ENCODE measurements around the gene RECQL5.

Gene RECQL5

DNA sequence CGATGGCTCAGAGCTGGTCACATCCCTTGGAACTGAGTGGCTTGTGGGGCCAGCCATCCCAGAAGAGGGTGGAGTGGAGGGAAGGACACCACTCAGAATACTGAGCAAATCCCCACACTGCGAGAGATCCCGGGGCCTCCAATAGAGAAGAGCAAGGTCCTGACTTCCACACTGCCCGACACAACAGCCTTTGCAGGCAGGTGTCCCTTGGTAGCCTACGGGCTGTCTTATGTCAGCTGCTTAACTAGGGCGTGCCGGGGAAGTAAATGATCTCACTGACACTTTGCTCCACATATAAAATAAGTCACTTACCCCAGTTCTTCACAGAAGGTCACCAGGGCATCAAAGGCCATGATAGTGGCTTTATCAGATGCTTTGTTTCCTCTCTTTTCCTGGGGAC lies 16.1 kb downstream of the RECQL5 start:
- Histone ChIP-seq H3K4me1 (ENCODE audit: low read length) (peaks cover 20% of the 10 kb centered on the region), H3K9ac (ENCODE audit: low read length) (no peak overlapping the region), H2AFZ (ENCODE audit: low read depth, low read length) (no peak overlapping the region), H3K79me2 (ENCODE audit: low read length) (no peaks in the 10 kb centered on the region; the same call in 1 of the 2 replicates), H4K20me1 (ENCODE audit: insufficient read depth, low read length) (no peaks in the 10 kb centered on the region), H3K27me3 (ENCODE audit: low read depth, low read length) (no peaks in the 10 kb centered on the region), H3K4me2 (ENCODE audit: low read length) (no peak overlapping the region), H3K4me3 (ENCODE audit: low read length) (no peak overlapping the region), H3K9me3 (ENCODE audit: insufficient read depth, low read length) (no peaks in the 10 kb centered on the region), H3K27ac (ENCODE audit: low read length) (no peak overlapping the region), H3K36me3 (replicated peaks; ENCODE audit: low read depth, low read length) (peaks cover 48% of the 10 kb centered on the region)
- TF ChIP-seq, protein P1, sequence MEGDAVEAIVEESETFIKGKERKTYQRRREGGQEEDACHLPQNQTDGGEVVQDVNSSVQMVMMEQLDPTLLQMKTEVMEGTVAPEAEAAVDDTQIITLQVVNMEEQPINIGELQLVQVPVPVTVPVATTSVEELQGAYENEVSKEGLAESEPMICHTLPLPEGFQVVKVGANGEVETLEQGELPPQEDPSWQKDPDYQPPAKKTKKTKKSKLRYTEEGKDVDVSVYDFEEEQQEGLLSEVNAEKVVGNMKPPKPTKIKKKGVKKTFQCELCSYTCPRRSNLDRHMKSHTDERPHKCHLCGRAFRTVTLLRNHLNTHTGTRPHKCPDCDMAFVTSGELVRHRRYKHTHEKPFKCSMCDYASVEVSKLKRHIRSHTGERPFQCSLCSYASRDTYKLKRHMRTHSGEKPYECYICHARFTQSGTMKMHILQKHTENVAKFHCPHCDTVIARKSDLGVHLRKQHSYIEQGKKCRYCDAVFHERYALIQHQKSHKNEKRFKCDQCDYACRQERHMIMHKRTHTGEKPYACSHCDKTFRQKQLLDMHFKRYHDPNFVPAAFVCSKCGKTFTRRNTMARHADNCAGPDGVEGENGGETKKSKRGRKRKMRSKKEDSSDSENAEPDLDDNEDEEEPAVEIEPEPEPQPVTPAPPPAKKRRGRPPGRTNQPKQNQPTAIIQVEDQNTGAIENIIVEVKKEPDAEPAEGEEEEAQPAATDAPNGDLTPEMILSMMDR (IDR thresholded peaks at IDR 0.05; ENCODE audit: low read depth, low read length): no peak
- no peak for TF ChIP-seq EZH2phosphoT487 (IDR thresholded peaks at IDR 0.05; ENCODE audit: low read depth)

DNA sequence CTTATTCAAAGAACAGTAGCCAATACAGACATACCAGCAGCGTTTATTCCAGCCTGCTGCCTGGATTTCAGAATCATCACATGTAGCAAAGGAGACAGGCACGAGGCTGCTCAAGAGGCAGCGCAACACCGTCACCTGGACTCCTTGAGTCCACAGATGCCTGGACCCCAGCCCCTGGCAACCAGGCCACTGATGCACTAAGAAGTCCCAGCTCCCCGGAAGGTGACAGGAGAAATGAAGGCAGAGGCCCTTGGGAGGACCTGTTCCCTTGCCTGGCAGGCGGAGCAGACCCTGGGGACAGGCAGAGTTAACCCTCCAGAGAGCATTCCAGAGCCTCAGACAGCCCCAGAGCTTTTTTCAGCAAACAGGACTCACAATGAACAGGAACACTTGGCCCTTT lies 17.3 kb downstream of the RECQL5 start:
- no peak overlapping the region for H3K4me2 ChIP-seq (ENCODE audit: low read length)
- no peak overlapping the region for H2AFZ ChIP-seq (ENCODE audit: low read depth, low read length)
- H3K4me1 ChIP-seq (ENCODE audit: low read length): peaks cover 32% of the 10 kb centered on the region
- H3K9ac ChIP-seq (ENCODE audit: low read length): no peak overlapping the region
- no peaks in the 10 kb centered on the region for H4K20me1 ChIP-seq (ENCODE audit: insufficient read depth, low read length)
- H3K79me2 ChIP-seq (ENCODE audit: low read length): peaks cover 12% of the 10 kb centered on the region
- TF ChIP-seq, protein P1 (IDR thresholded peaks at IDR 0.05; ENCODE audit: low read depth, low read length): no peak
- no peak for TF ChIP-seq EZH2phosphoT487 (IDR thresholded peaks at IDR 0.05; ENCODE audit: low read depth)
- no peaks in the 10 kb centered on the region for H3K27me3 ChIP-seq (ENCODE audit: low read depth, low read length)
- H3K4me3 ChIP-seq (ENCODE audit: low read length): no peak overlapping the region
- no peaks in the 10 kb centered on the region for H3K9me3 ChIP-seq (ENCODE audit: insufficient read depth, low read length)
- H3K27ac ChIP-seq (ENCODE audit: low read length): no peak overlapping the region
- peaks cover 52% of the 10 kb centered on the region for H3K36me3 ChIP-seq (replicated peaks; ENCODE audit: low read depth, low read length)

DNA sequence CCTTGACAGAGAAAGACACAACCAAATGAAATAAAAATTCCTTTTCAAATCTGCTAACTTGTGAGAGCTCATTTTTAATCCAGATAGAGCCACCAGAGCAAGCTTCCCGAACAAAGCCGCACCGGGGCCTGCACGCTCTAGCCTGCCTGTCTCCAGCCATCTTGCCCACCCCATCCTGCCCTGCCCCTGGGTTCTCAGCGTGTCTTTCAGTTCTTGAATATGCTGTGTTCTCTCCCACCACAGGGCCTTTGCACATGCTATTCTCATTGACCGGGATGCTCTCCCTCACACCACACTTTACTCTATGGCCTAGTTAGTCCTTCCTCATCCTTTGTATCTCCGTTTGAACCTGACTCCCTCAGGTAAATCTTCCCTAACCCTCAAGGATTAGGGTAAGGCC lies 19.0 kb downstream of the RECQL5 start:
- Histone ChIP-seq H4K20me1 (ENCODE audit: insufficient read depth, low read length) (no peaks in the 10 kb centered on the region), H3K27me3 (ENCODE audit: low read depth, low read length) (no peaks in the 10 kb centered on the region), H3K4me1 (ENCODE audit: low read length) (peaks cover 28% of the 10 kb centered on the region), H3K4me3 (ENCODE audit: low read length) (no peak overlapping the region), H3K79me2 (ENCODE audit: low read length) (peaks cover 12% of the 10 kb centered on the region), H2AFZ (ENCODE audit: low read depth, low read length) (no peak overlapping the region), H3K9me3 (ENCODE audit: insufficient read depth, low read length) (no peaks in the 10 kb centered on the region), H3K9ac (ENCODE audit: low read length) (no peak overlapping the region), H3K36me3 (replicated peaks; ENCODE audit: low read depth, low read length) (peaks cover 50% of the 10 kb centered on the region), H3K27ac (ENCODE audit: low read length) (no peak overlapping the region), H3K4me2 (ENCODE audit: low read length) (no peak overlapping the region)
- TF ChIP-seq EZH2phosphoT487 (IDR thresholded peaks at IDR 0.05; ENCODE audit: low read depth): no peak
- TF ChIP-seq, protein P1 (IDR thresholded peaks at IDR 0.05; ENCODE audit: low read depth, low read length): no peak

DNA sequence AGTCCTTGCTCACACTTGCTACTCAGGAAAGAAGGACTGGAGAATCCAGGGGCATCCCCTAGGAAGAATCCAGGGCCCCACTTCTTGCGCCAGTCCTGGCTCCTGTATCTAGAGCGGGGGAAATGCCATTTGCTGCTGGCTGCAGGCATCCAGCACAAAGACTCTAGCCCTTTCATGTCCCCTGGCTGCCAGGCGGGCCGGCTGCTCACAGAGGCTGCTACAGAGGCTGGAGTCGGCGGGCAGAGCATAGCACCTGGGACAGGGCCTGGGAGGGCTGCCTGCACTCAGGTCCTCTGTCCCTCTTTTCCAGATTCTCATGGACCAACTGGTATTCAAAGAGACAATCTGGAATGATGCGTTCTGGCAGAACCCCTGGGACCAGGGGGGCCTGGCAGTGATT lies 19.9 kb downstream of the RECQL5 start:
- Histone ChIP-seq H3K27me3 (ENCODE audit: low read depth, low read length) (no peaks in the 10 kb centered on the region), H3K9ac (ENCODE audit: low read length) (peak overlapping the region; percentile 72; the same call in 1 of the 2 replicates)

More for the DNA sequence above, 19.9 kb downstream of the RECQL5 start:
- peaks cover 12% of the 10 kb centered on the region for H3K79me2 ChIP-seq (ENCODE audit: low read length)
- H3K9me3 ChIP-seq (ENCODE audit: insufficient read depth, low read length): no peaks in the 10 kb centered on the region
- no peak for TF ChIP-seq EZH2phosphoT487 (IDR thresholded peaks at IDR 0.05; ENCODE audit: low read depth)
- TF ChIP-seq, protein P1 (IDR thresholded peaks at IDR 0.05; ENCODE audit: low read depth, low read length): no peak
- H2AFZ ChIP-seq (ENCODE audit: low read depth, low read length): no peak overlapping the region
- H3K27ac ChIP-seq (ENCODE audit: low read length): peak overlapping the region; percentile 76
- peaks cover 48% of the 10 kb centered on the region for H3K36me3 ChIP-seq (replicated peaks; ENCODE audit: low read depth, low read length)
- peak overlapping the region; percentile 73; the same call in 1 of the 2 replicates for H3K4me3 ChIP-seq (ENCODE audit: low read length)
- peaks cover 24% of the 10 kb centered on the region for H3K4me1 ChIP-seq (ENCODE audit: low read length)
- peak overlapping the region; percentile 81 for H3K4me2 ChIP-seq (ENCODE audit: low read length)
- no peaks in the 10 kb centered on the region for H4K20me1 ChIP-seq (ENCODE audit: insufficient read depth, low read length)
